ENCODE results near the gene LCE5A. TPM values are rescaled to one million over a fixed set of nuclear protein-coding genes. Genes with fewer than 3 reads are reported as not detected.
A peak's percentile ranks its signal among the peaks of the same experiment; 100 is the strongest.

Gene LCE5A, protein sequence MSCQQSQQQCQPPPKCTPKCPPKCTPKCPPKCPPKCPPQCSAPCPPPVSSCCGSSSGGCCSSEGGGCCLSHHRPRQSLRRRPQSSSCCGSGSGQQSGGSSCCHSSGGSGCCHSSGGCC
- total RNA-seq (not detected), total RNA-seq (0 to 0.22 (median 0) reads per million in 172 experiments)
- polyA plus RNA-seq (2013, experiment 1 of 2), result not detected
- not detected for polyA plus RNA-seq (2013, experiment 2 of 2)

- ChIA-PET CTCF (no interaction called here), POLR2A (no interaction called here)
- H3K9me3 Mint-ChIP-seq, result no peaks in the 10 kb centered on the region
- no peak for ATAC-seq (ENCODE audit: poor library complexity)
- H3K4me3 Mint-ChIP-seq, result no peak within 1 kb of the TSS
- H3K27ac Mint-ChIP-seq, result no peak within 1 kb of the TSS
- Histone ChIP-seq H3K36me3 (ENCODE audit: insufficient read depth, low read length) (no peaks in the 10 kb centered on the region), H3K4me3 (ENCODE audit: low read length) (no peak within 1 kb of the TSS), H3K27ac (ENCODE audit: low read depth in 1 of 2, low read length in 2 of 2) (no peak within 1 kb of the TSS), H3K9me3 (ENCODE audit: control insufficient read depth in 1 of 2, insufficient read depth in 1 of 2, low read length in 2 of 2) (peaks cover 0 to 6% of the 10 kb centered on the region in 2 experiments), H3K4me1 (ENCODE audit: insufficient read depth, low read length) (peaks cover 5% of the 10 kb centered on the region), H3K27me3 (ENCODE audit: control insufficient read depth in 1 of 2, insufficient read depth in 2 of 2, low read length in 2 of 2) (peaks cover 25 to 41% of the 10 kb centered on the region in 2 experiments)
- no peaks in the 10 kb centered on the region for H3K36me3 Mint-ChIP-seq (ENCODE audit: low read depth)
- no peak for DNase-seq
- intact Hi-C loops (cut with DNase I, micrococcal nuclease), result no loop called here
- TF ChIP-seq CTCF (IDR thresholded peaks at IDR 0.05), result no peak
- peaks cover 8% of the 10 kb centered on the region for H3K4me1 Mint-ChIP-seq (ENCODE audit: low read depth)
- peaks cover 82% of the 10 kb centered on the region for H3K27me3 Mint-ChIP-seq
Measured at GRCh38 chr1:152510503-152510902, at the start of gene LCE5A. Gene LCE5A, plus strand, starts transcription at chr1:152510803. Its CDS starts 732 bp downstream, at chr1:152511535.

- intact Hi-C loops (cut with DNase I, micrococcal nuclease), result no loop called here
- POLR2A ChIA-PET, result no interaction called here
- H3K9me3 ChIP-seq (ENCODE audit: control insufficient read depth in 1 of 2, insufficient read depth in 1 of 2, low read length in 2 of 2), result no peaks in the 10 kb centered on the region
- DNase-seq (peak; percentile 37 to 86 (median 50)), ATAC-seq (ENCODE audit: poor library complexity) (peak; percentile 52)
- H3K27me3 Mint-ChIP-seq, result no peaks in the 10 kb centered on the region
- peaks cover 4% of the 10 kb centered on the region for H3K9me3 Mint-ChIP-seq
- no peak overlapping the region for H3K27ac ChIP-seq (ENCODE audit: low read depth in 1 of 2, low read length in 2 of 2)
- no peaks in the 10 kb centered on the region for H3K36me3 ChIP-seq (ENCODE audit: insufficient read depth, low read length)
- CTCF ChIA-PET, result no interaction called here
- no peak overlapping the region for H3K27ac Mint-ChIP-seq
- TF ChIP-seq CTCF (IDR thresholded peaks at IDR 0.05), result peak; percentile 74
- no peaks in the 10 kb centered on the region for H3K27me3 ChIP-seq (ENCODE audit: control insufficient read depth in 1 of 2, insufficient read depth in 2 of 2, low read length in 2 of 2)
- no peak overlapping the region for H3K4me3 Mint-ChIP-seq
- H3K4me1 Mint-ChIP-seq (ENCODE audit: low read depth), result peaks cover 29% of the 10 kb centered on the region
- peaks cover 14% of the 10 kb centered on the region for H3K4me1 ChIP-seq (ENCODE audit: insufficient read depth, low read length)
- H3K4me3 ChIP-seq (ENCODE audit: low read length), result no peak overlapping the region
- H3K36me3 Mint-ChIP-seq (ENCODE audit: low read depth), result no peaks in the 10 kb centered on the region
Measured at GRCh38 chr1:152461544-152461943, 49.1 kb upstream of the LCE5A start.

DNA sequence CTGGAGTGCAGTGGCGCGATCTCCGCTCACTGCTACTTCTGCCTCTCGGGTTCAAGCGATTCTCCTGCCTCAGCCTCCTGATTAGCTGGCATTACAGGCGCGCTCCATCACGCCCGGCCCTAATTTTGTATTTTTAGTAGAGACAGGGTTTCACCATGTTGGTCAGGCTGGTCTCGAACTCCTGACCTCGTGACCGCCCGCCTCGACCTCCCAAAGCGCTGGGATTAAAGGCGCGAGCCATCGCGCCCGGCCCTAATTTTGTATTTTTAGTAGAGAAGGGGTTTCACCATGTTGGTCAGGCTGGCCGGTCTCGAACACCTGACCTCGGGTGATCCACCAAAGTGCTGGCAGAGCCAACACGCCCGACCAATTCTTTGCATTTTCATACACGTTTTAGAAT lies 48.0 kb upstream of the LCE5A start:
- H3K27ac Mint-ChIP-seq, result no peak overlapping the region
- no peaks in the 10 kb centered on the region for H3K36me3 ChIP-seq (ENCODE audit: insufficient read depth, low read length)
- ChIA-PET POLR2A (no interaction called here), CTCF (no interaction called here)
- intact Hi-C loops (cut with DNase I, micrococcal nuclease), result no loop called here
- no peaks in the 10 kb centered on the region for H3K9me3 ChIP-seq (ENCODE audit: control insufficient read depth in 1 of 2, insufficient read depth in 1 of 2, low read length in 2 of 2)
- TF ChIP-seq CTCF (IDR thresholded peaks at IDR 0.05), result no peak
- H3K27ac ChIP-seq (ENCODE audit: low read depth in 1 of 2, low read length in 2 of 2), result no peak overlapping the region
- no peak overlapping the region for H3K4me3 ChIP-seq (ENCODE audit: low read length)
- no peak for DNase-seq
- peaks cover 14% of the 10 kb centered on the region for H3K4me1 ChIP-seq (ENCODE audit: insufficient read depth, low read length)
- H3K27me3 Mint-ChIP-seq, result peaks cover 7% of the 10 kb centered on the region
- H3K9me3 Mint-ChIP-seq, result peaks cover 4% of the 10 kb centered on the region
- no peak for ATAC-seq (ENCODE audit: poor library complexity)
- H3K36me3 Mint-ChIP-seq (ENCODE audit: low read depth), result no peaks in the 10 kb centered on the region
- no peaks in the 10 kb centered on the region for H3K27me3 ChIP-seq (ENCODE audit: control insufficient read depth in 1 of 2, insufficient read depth in 2 of 2, low read length in 2 of 2)
- no peak overlapping the region for H3K4me3 Mint-ChIP-seq
- peaks cover 29% of the 10 kb centered on the region for H3K4me1 Mint-ChIP-seq (ENCODE audit: low read depth)
